ENCODE results near the gene VAMP5. TPM values are rescaled to one million over a fixed set of nuclear protein-coding genes. Genes with fewer than 3 reads are reported as not detected.
"Not testable (repeated sequence)": the region's sequence is repeated elsewhere in the genome, so short reads cannot be mapped to it uniquely, and the experiment has no call there.

Gene VAMP5
- total and polyA plus RNA-seq, 2 experiments from 2014 or later, result 2.7 to 36.1 TPM

DNA sequence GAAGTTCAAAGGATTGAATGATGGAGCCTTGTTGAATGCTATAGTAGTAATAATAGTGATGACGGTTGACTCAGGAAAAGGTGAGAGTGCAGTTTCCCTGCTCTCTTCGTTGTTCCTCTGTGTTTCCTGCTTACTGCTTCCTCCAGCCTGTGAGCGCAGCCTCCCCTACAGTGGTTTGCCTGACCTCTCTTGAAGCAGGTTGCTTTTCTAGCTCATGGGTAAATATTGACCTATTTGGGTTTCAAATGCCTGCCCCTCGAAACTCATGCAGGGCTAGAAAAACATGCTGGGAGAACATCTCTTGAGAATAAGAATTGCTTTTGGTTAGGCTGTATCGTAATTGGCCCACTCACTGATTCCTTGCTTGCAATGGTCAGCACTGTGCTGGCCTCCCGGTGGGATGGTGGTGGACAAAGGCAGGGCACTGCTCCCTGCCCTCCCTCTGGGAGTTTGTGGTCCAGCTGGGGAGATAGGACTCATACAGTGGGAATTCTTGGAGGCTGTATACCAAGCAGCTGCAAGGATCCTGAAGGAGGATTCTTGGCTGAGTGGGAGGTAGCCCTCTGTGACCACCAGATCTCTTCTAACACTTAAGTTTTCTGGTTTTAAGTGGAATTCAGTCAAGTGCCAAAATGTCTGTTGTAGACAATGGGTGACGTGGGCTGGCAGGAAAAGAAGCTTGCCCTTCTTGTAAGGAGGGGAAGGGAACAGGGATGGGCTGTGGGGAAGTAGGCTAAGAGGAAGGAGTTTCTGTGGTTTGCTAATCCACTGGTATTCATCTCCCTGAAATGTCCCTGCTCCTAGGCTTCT lies 6.0 kb downstream of the VAMP5 start:
- H3K27me3 ChIP-seq, result no peaks in the 10 kb centered on the region
- DNase-seq (ENCODE audit: low spot score), result no peak
- no peak overlapping the region for H3K4me3 ChIP-seq
- H3K4me2 ChIP-seq, result peak overlapping the region; percentile 16
- H3K36me3 ChIP-seq (replicated peaks; ENCODE audit: insufficient read depth, low read depth), result no peaks in the 10 kb centered on the region
- no peaks in the 10 kb centered on the region for H3K9me2 ChIP-seq (replicated peaks; ENCODE audit: insufficient read depth)
- H3K79me2 ChIP-seq, result no peaks in the 10 kb centered on the region
- no peaks in the 10 kb centered on the region for H4K20me1 ChIP-seq (ENCODE audit: insufficient read depth, poor library complexity, severe bottlenecking)
- no peak overlapping the region for H2AFZ ChIP-seq
- H3K4me1 ChIP-seq (ENCODE audit: insufficient read depth), result peaks cover 14% of the 10 kb centered on the region
- TF ChIP-seq CTCF (IDR thresholded peaks at IDR 0.05; ENCODE audit: poor library complexity) (no peak), EZH2 (IDR thresholded peaks at IDR 0.05; ENCODE audit: borderline replicate concordance) (no peak), EZH2phosphoT487 (IDR thresholded peaks at IDR 0.05; ENCODE audit: low read depth, severe bottlenecking, unreplicated experiment) (no peak)
- WGBS (ENCODE audit: low lambda C conversion rate, missing lambda C conversion rate), result 49% methylated on average over 7 of the region's 7 CpGs
- no peaks in the 10 kb centered on the region for H3K9me3 ChIP-seq (ENCODE audit: low read depth)
- H3K27ac ChIP-seq, result peak overlapping the region; percentile 79

DNA sequence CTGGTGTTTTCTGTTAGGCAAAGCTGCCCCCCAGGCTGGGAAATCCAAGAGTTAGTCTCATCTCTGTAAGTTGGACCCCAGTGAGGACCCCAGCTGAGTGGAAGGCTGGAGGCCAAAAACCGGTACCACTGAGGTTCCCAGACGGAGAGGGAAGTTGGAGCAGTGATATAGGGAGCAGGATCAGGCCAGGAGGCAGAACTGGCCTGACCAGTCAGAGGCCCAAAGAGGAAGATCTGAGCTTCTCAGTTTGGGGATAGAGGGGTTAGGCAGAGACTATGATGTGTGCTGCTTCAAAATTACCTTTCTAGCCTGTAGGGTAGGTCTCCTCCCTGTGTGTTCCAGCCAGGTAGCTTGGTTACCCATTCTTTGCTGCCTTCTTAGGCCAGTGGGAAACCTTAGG lies 6.7 kb downstream of the VAMP5 start:
- Histone ChIP-seq H3K4me2 (peak overlapping the region; percentile 54), H3K4me3 (no peak overlapping the region), H3K27me3 (no peaks in the 10 kb centered on the region), H3K9me3 (ENCODE audit: low read depth) (no peaks in the 10 kb centered on the region), H3K79me2 (peaks cover 2% of the 10 kb centered on the region), H3K9me2 (replicated peaks; ENCODE audit: insufficient read depth) (no peaks in the 10 kb centered on the region), H3K4me1 (ENCODE audit: insufficient read depth) (peaks cover 7% of the 10 kb centered on the region), H3K36me3 (replicated peaks; ENCODE audit: insufficient read depth, low read depth) (no peaks in the 10 kb centered on the region), H3K27ac (peak overlapping the region; percentile 79), H2AFZ (no peak overlapping the region), H4K20me1 (ENCODE audit: insufficient read depth, poor library complexity, severe bottlenecking) (no peaks in the 10 kb centered on the region)
- 71% methylated on average over 2 of the region's 2 CpGs for WGBS (ENCODE audit: low lambda C conversion rate, missing lambda C conversion rate)
- TF ChIP-seq EZH2phosphoT487 (IDR thresholded peaks at IDR 0.05; ENCODE audit: low read depth, severe bottlenecking, unreplicated experiment), result no peak
- TF ChIP-seq EZH2 (IDR thresholded peaks at IDR 0.05; ENCODE audit: borderline replicate concordance), result no peak
- no peak for TF ChIP-seq CTCF (IDR thresholded peaks at IDR 0.05; ENCODE audit: poor library complexity)
- DNase-seq (ENCODE audit: low spot score), result no peak

DNA sequence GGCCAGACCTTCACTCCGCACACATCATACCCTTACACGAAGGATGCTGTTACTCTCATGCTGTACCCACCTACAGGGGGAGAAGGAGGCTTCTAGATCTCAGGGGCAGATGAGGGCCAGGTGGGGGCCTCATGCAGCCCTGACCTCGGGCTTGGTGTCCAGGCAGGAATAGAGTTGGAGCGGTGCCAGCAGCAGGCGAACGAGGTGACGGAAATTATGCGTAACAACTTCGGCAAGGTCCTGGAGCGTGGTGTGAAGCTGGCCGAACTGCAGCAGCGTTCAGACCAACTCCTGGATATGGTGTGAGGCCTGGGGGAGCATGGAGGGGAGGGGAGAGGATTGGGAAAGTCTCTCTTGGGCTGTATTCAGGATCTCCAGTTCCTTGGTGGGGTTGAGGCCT lies 7.3 kb downstream of the VAMP5 start:
- 85% methylated on average over 12 of the region's 12 CpGs for WGBS (ENCODE audit: low lambda C conversion rate, missing lambda C conversion rate)
- Histone ChIP-seq H3K9me3 (ENCODE audit: low read depth) (no peaks in the 10 kb centered on the region), H3K9me2 (replicated peaks; ENCODE audit: insufficient read depth) (no peaks in the 10 kb centered on the region), H3K4me3 (no peak overlapping the region), H3K79me2 (peaks cover 8% of the 10 kb centered on the region), H3K27me3 (no peaks in the 10 kb centered on the region), H2AFZ (no peak overlapping the region), H4K20me1 (ENCODE audit: insufficient read depth, poor library complexity, severe bottlenecking) (peaks cover 3% of the 10 kb centered on the region), H3K36me3 (replicated peaks; ENCODE audit: insufficient read depth, low read depth) (no peaks in the 10 kb centered on the region), H3K4me2 (no peak overlapping the region), H3K4me1 (ENCODE audit: insufficient read depth) (peaks cover 12% of the 10 kb centered on the region), H3K27ac (peak overlapping the region; percentile 79)
- TF ChIP-seq CTCF (IDR thresholded peaks at IDR 0.05; ENCODE audit: poor library complexity) (no peak), EZH2 (IDR thresholded peaks at IDR 0.05; ENCODE audit: borderline replicate concordance) (no peak), EZH2phosphoT487 (IDR thresholded peaks at IDR 0.05; ENCODE audit: low read depth, severe bottlenecking, unreplicated experiment) (no peak)
- no peak for DNase-seq (ENCODE audit: low spot score)

DNA sequence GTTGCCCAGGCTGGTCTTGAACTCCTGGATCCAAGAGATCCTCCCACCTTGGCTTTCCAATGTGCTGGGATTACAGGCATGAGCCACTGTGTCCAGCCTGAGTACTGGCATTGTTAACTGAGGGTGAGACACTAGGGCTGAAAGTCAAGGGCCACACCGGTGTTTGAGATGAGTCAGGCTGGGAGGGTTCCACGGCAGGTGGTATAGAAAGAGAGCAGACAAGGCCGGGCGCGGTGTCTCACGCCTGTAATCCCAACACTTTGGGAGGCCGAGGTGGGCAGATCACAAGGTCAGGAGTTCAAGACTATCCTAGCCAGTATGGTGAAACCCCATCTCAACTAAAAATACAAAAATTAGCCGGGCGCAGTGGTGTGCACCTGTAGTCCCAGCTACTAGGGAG lies 8.1 kb downstream of the VAMP5 start:
- H3K27ac ChIP-seq; H3K9me2 ChIP-seq (replicated peaks; ENCODE audit: insufficient read depth); H2AFZ ChIP-seq; H4K20me1 ChIP-seq (ENCODE audit: insufficient read depth, poor library complexity, severe bottlenecking); H3K4me2 ChIP-seq; H3K27me3 ChIP-seq; H3K36me3 ChIP-seq (replicated peaks; ENCODE audit: insufficient read depth, low read depth); H3K9me3 ChIP-seq (ENCODE audit: low read depth); DNase-seq (ENCODE audit: low spot score); H3K4me3 ChIP-seq: not testable (repeated sequence)
- H3K79me2 ChIP-seq, result peaks cover 16% of the 10 kb centered on the region
- WGBS (ENCODE audit: low lambda C conversion rate, missing lambda C conversion rate), result 90% methylated on average over 9 of the region's 9 CpGs
- H3K4me1 ChIP-seq (ENCODE audit: insufficient read depth), result peaks cover 14% of the 10 kb centered on the region

Measured in hepatocyte (in vitro differentiated cells).